ENCODE measurements around the gene ABR. TPM values are rescaled to one million over a fixed set of nuclear protein-coding genes. Genes with fewer than 3 reads are reported as not detected.

ABR gene
- total RNA-seq, 2 donors from 2014 or later: 80.7 to 82.7 TPM

- Histone ChIP-seq H3K4me1 (replicated peaks) (no peaks in the 10 kb centered on the region), H3K9me3 (no peaks in the 10 kb centered on the region), H3K36me3 (no peaks in the 10 kb centered on the region), H3K27ac (no peak overlapping the region), H3K4me3 (no peak overlapping the region), H3K27me3 (replicated peaks; ENCODE audit: insufficient read depth) (no peaks in the 10 kb centered on the region)
- no peak for DNase-seq (ENCODE audit: low spot score)
- intact Hi-C loops (cut with DNase I): no loop called here
- WGBS: 94% methylated on average over 9 of the region's 9 CpGs
- TF ChIP-seq POLR2A (IDR thresholded peaks at IDR 0.05) (no peak), CTCF (IDR thresholded peaks at IDR 0.05) (no peak), POLR2AphosphoS5 (IDR thresholded peaks at IDR 0.05) (no peak)
Measured at GRCh38 chr17:1146561-1147265, 33.1 kb downstream of the ABR start.

GRCh38 chr17:1145311-1145986 lies 34.3 kb downstream of the ABR start:
- WGBS: 93% methylated on average over 14 of the region's 14 CpGs
- DNase-seq (ENCODE audit: low spot score): no peak
- TF ChIP-seq POLR2AphosphoS5 (IDR thresholded peaks at IDR 0.05): no peak

GRCh38 chr17:1144162-1144561 lies 35.6 kb downstream of the ABR start:
- TF ChIP-seq POLR2AphosphoS5 (IDR thresholded peaks at IDR 0.05): no peak
- TF ChIP-seq CTCF (IDR thresholded peaks at IDR 0.05): no peak
- no peak for TF ChIP-seq POLR2A (IDR thresholded peaks at IDR 0.05)
- Histone ChIP-seq H3K9me3 (no peaks in the 10 kb centered on the region), H3K4me1 (replicated peaks) (no peaks in the 10 kb centered on the region), H3K27me3 (replicated peaks; ENCODE audit: insufficient read depth) (no peaks in the 10 kb centered on the region), H3K27ac (no peak overlapping the region), H3K4me3 (no peak overlapping the region), H3K36me3 (no peaks in the 10 kb centered on the region)
- intact Hi-C loops (cut with DNase I): no loop called here
- WGBS: 80% methylated on average over 17 of the region's 17 CpGs
- no peak for DNase-seq (ENCODE audit: low spot score)

More at GRCh38 chr17:1145311-1145986, 34.3 kb downstream of the ABR start:
- H3K9me3 ChIP-seq: no peaks in the 10 kb centered on the region
- no peak overlapping the region for H3K27ac ChIP-seq
- H3K27me3 ChIP-seq (replicated peaks; ENCODE audit: insufficient read depth): no peaks in the 10 kb centered on the region
- intact Hi-C loops (cut with DNase I): no loop called here
- no peaks in the 10 kb centered on the region for H3K36me3 ChIP-seq
- H3K4me3 ChIP-seq: no peak overlapping the region
- no peaks in the 10 kb centered on the region for H3K4me1 ChIP-seq (replicated peaks)

- no peak for TF ChIP-seq POLR2A (IDR thresholded peaks at IDR 0.05)
- TF ChIP-seq POLR2AphosphoS5 (IDR thresholded peaks at IDR 0.05): no peak
- TF ChIP-seq CTCF (IDR thresholded peaks at IDR 0.05): no peak
- Histone ChIP-seq H3K27ac (no peak overlapping the region), H3K36me3 (no peaks in the 10 kb centered on the region), H3K27me3 (replicated peaks; ENCODE audit: insufficient read depth) (no peaks in the 10 kb centered on the region), H3K4me3 (no peak overlapping the region), H3K9me3 (no peaks in the 10 kb centered on the region), H3K4me1 (replicated peaks) (no peaks in the 10 kb centered on the region)
- DNase-seq (ENCODE audit: low spot score): no peak
- intact Hi-C loops (cut with DNase I): no loop called here
- WGBS: 66% methylated on average over 10 of the region's 10 CpGs
Measured at GRCh38 chr17:1143573-1143972, 36.2 kb downstream of the ABR start.

- no peak overlapping the region for H3K4me3 ChIP-seq
- intact Hi-C loops (cut with DNase I): no loop called here
- no peaks in the 10 kb centered on the region for H3K36me3 ChIP-seq
- H3K27ac ChIP-seq: no peak overlapping the region
- no peaks in the 10 kb centered on the region for H3K27me3 ChIP-seq (replicated peaks; ENCODE audit: insufficient read depth)
- H3K9me3 ChIP-seq: no peaks in the 10 kb centered on the region
- WGBS: 95% methylated on average over 14 of the region's 14 CpGs
- H3K4me1 ChIP-seq (replicated peaks): no peaks in the 10 kb centered on the region
- TF ChIP-seq POLR2A (IDR thresholded peaks at IDR 0.05) (no peak), CTCF (IDR thresholded peaks at IDR 0.05) (no peak), POLR2AphosphoS5 (IDR thresholded peaks at IDR 0.05) (no peak)
- DNase-seq (ENCODE audit: low spot score): no peak
Measured at GRCh38 chr17:1142561-1142971, 37.2 kb downstream of the ABR start.

All from prostate gland (tissue), 2 donors.